ENCODE measurements around the gene COL25A1.

COL25A1 gene

GRCh38 chr4:109195646-109196045, 106.8 kb downstream of the COL25A1 start:
- Histone ChIP-seq H3K4me1 (no peaks in the 10 kb centered on the region), H3K36me3 (ENCODE audit: control insufficient read depth, insufficient read depth, low read length) (no peaks in the 10 kb centered on the region), H3K27ac (no peak overlapping the region), H3K27me3 (ENCODE audit: control insufficient read depth, insufficient read depth, low read length) (no peaks in the 10 kb centered on the region), H3K79me2 (no peaks in the 10 kb centered on the region), H3K4me2 (ENCODE audit: low read length) (no peak overlapping the region), H2AFZ (no peak overlapping the region), H3K4me3 (ENCODE audit: low read depth, low read length) (no peak overlapping the region), H3K9me3 (ENCODE audit: control insufficient read depth, low read length) (no peaks in the 10 kb centered on the region), H3K9ac (no peak overlapping the region)
- no peak for TF ChIP-seq CTCF (IDR thresholded peaks at IDR 0.05)

GRCh38 chr4:109191216-109191615, 111.2 kb downstream of the COL25A1 start:
- Histone ChIP-seq H3K9ac (no peak overlapping the region), H3K27ac (no peak overlapping the region), H3K79me2 (no peaks in the 10 kb centered on the region), H3K36me3 (ENCODE audit: control insufficient read depth, insufficient read depth, low read length) (no peaks in the 10 kb centered on the region), H3K4me1 (no peaks in the 10 kb centered on the region), H3K4me2 (ENCODE audit: low read length) (no peak overlapping the region), H3K9me3 (ENCODE audit: control insufficient read depth, low read length) (no peaks in the 10 kb centered on the region), H3K27me3 (ENCODE audit: control insufficient read depth, insufficient read depth, low read length) (no peaks in the 10 kb centered on the region), H2AFZ (no peak overlapping the region), H3K4me3 (ENCODE audit: low read depth, low read length) (no peak overlapping the region)
- no peak for TF ChIP-seq CTCF (IDR thresholded peaks at IDR 0.05)

- Histone ChIP-seq H3K9me3 (ENCODE audit: control insufficient read depth, low read length) (no peaks in the 10 kb centered on the region), H3K4me1 (no peaks in the 10 kb centered on the region), H3K27ac (no peak overlapping the region), H3K27me3 (ENCODE audit: control insufficient read depth, insufficient read depth, low read length) (no peaks in the 10 kb centered on the region), H3K4me3 (ENCODE audit: low read depth, low read length) (no peak overlapping the region), H3K36me3 (ENCODE audit: control insufficient read depth, insufficient read depth, low read length) (no peaks in the 10 kb centered on the region), H3K79me2 (no peaks in the 10 kb centered on the region), H2AFZ (no peak overlapping the region), H3K4me2 (ENCODE audit: low read length) (no peak overlapping the region), H3K9ac (no peak overlapping the region)
- TF ChIP-seq CTCF (IDR thresholded peaks at IDR 0.05) = no peak
Observed at GRCh38 chr4:109186458-109186945, 116.0 kb downstream of the COL25A1 start.

GRCh38 chr4:109185951-109186350, 116.5 kb downstream of the COL25A1 start:
- Histone ChIP-seq H3K4me3 (ENCODE audit: low read depth, low read length) (no peak overlapping the region), H3K4me1 (no peaks in the 10 kb centered on the region)

More at GRCh38 chr4:109185951-109186350, 116.5 kb downstream of the COL25A1 start:
- no peak overlapping the region for H3K4me2 ChIP-seq (ENCODE audit: low read length)
- H3K36me3 ChIP-seq (ENCODE audit: control insufficient read depth, insufficient read depth, low read length) = no peaks in the 10 kb centered on the region
- no peaks in the 10 kb centered on the region for H3K79me2 ChIP-seq
- no peaks in the 10 kb centered on the region for H3K27me3 ChIP-seq (ENCODE audit: control insufficient read depth, insufficient read depth, low read length)
- no peaks in the 10 kb centered on the region for H3K9me3 ChIP-seq (ENCODE audit: control insufficient read depth, low read length)
- H3K27ac ChIP-seq = no peak overlapping the region
- H2AFZ ChIP-seq = no peak overlapping the region
- no peak for TF ChIP-seq CTCF (IDR thresholded peaks at IDR 0.05)
- H3K9ac ChIP-seq = no peak overlapping the region

All from parathyroid adenoma (tissue), 2 donors.